AG09309 (cell line): Measurements from ENCODE around the gene LDB2.

Experiments
- DNase-seq: peaks from one replicate; pipeline ENCODE4 v3.0.0-alpha.2; 2010; ENCODE audit warnings: low read depth
- H3K4me3 ChIP-seq: 2 replicates; pipeline ENCODE4 v1.5.1; 2011; ENCODE audit warnings: mild to moderate bottlenecking, low read depth, low read length, moderate library complexity; ENCODE audit not compliant: control insufficient read depth
- TF ChIP-seq, protein P1 (sequence below): IDR thresholded peaks from 2 replicates; pipeline ENCODE4 v1.5.1; 2011; ENCODE audit warnings: mild to moderate bottlenecking, low read depth, low read length, inconsistent platforms; ENCODE audit not compliant: insufficient read depth, control insufficient read depth; ENCODE audit errors: missing control alignments

The LDB2 gene

DNA sequence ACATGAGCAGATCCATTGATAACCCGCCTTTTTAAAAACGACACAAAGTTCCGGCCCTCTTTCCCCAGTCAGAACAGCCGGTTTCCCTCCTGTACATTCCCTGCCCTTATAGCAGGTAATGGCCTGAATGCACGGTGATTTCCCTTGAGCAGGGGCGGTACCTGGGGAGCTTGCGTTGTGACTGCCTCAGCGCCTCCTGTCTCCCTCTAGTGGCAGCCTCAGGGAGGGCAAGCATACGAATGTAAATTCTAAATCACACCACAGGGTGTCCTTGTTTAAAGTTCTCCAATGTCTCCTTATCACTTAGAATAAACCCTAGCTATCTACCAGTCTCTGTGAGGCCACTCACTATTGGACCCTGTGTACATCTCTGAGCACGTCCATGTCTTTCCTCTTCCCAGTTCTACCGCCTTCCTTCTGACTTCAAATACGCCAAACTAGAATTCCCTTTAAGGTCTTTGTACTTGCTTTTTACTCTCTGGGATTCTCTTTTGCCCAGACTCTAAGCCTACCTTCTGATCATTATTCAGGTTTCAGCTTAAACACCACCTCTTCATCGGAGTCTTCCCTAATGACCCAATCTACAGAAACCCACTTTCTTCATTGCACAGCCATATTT, 18.4 kb upstream of the LDB2 start:
- no peak for DNase-seq
- H3K4me3 ChIP-seq: no peak overlapping the region
- TF ChIP-seq, protein P1, sequence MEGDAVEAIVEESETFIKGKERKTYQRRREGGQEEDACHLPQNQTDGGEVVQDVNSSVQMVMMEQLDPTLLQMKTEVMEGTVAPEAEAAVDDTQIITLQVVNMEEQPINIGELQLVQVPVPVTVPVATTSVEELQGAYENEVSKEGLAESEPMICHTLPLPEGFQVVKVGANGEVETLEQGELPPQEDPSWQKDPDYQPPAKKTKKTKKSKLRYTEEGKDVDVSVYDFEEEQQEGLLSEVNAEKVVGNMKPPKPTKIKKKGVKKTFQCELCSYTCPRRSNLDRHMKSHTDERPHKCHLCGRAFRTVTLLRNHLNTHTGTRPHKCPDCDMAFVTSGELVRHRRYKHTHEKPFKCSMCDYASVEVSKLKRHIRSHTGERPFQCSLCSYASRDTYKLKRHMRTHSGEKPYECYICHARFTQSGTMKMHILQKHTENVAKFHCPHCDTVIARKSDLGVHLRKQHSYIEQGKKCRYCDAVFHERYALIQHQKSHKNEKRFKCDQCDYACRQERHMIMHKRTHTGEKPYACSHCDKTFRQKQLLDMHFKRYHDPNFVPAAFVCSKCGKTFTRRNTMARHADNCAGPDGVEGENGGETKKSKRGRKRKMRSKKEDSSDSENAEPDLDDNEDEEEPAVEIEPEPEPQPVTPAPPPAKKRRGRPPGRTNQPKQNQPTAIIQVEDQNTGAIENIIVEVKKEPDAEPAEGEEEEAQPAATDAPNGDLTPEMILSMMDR: peak; percentile 67

DNA sequence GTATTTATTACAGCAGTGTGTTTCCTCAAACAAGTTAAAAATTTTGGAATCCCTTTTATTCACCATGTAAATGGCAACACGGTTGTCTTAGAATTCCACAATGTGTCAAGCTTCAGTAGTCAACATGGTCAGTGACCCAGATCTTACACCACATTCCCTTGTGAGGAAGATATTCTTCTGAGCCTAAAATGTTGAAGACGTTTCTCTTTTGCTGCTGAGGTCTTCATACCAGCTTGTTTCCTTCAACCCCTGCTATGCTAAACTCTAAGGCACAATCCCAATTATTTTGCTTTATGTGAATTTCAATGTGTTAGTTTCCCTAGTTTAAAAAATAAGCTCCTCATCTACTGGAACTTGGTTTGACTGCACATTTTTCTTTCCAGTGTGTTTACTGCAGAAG, 17.6 kb upstream of the LDB2 start:
- TF ChIP-seq, protein P1: no peak
- no peak for DNase-seq
- H3K4me3 ChIP-seq: no peak overlapping the region

DNA sequence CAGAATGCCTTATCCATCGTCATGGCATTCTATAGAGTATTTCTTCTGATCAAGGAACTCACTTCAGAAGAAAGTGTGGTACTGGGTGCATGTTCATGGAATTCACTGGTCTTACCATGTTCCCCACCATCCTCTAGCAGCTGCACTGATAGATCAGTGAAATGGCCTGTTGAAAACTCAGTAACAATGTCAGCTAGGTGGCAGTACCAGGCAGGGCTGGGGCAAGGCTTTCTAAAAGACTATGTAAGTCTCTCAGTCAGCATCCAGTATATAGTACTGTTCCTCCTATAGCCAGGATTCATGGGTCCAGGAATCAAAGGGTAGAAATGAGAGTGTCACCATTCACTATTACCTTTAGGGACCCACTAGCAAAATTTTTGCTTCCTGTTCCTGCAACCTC, 15.8 kb upstream of the LDB2 start:
- H3K4me3 ChIP-seq: no peak overlapping the region
- DNase-seq: no peak
- TF ChIP-seq, protein P1: peak; percentile 77

DNA sequence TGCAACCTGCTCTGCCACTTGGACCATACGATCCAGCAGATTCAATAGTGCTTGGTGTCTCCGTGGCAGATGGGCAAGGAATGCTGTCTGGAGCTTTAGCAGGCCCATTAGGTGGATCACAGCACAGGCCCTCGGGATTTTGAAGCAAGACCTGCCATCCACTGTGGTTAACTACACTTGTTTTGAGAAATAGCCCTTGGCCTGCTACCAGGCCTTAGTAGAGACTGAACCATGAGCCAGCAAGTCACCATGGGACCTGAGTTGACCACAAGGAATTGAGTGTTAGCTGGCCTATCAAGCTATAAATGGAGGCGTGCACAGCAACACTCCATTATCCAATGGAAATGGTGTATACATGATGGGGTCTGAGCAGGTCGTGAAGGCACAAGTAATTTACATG, 14.5 kb upstream of the LDB2 start:
- H3K4me3 ChIP-seq: no peak overlapping the region
- TF ChIP-seq, protein P1: no peak
- DNase-seq: no peak

DNA sequence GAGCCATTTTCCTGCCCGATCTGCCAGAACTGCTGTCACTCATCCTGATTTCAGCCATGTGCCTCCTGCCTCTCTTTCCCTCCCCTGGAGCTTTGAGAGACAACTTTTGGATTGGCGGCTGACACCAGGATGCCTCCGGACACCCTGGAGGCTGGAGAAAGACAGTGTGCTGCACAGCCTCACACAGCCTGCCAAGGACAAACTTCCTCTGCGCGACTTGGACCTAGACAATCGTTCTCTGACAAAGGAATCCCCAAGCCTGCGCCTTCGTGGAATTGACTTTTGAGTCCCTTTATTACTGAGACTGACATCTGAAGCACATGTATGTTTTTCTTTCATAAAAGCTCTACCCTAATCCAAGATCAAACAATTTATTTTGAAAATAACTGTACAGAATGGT, 10.8 kb upstream of the LDB2 start:
- no peak for DNase-seq
- no peak overlapping the region for H3K4me3 ChIP-seq
- TF ChIP-seq, protein P1: no peak

DNA sequence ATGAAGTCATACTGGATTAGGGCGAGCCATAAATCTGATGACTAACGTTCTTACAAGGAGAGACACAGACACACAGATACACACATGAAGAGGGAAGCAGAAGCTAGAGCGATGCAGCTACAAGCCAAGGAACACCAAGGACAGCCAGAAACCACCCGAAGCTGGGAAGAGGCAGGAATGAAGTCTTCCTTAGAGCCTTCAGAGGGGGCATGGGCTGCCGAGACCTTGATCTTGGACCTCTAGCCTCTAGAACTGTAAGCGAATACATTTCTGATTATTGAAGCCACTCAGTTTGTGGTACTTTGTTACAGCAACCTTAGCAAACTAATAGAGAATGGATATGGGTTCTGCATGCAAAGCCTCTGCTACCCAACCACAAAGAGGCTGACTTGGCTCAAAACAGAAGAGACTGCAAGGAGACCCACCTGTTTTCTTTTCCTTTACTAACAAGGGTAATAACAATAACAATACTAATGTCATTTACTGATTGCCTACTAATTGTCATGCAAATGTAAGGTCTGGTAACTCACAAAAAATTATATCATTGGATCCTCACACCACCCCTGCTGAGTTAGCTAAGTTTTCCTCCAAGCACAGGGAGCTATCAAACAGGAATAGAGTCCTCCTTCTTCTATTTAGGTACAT, 10.1 kb upstream of the LDB2 start:
- TF ChIP-seq, protein P1: no peak
- no peak overlapping the region for H3K4me3 ChIP-seq
- DNase-seq: no peak

DNA sequence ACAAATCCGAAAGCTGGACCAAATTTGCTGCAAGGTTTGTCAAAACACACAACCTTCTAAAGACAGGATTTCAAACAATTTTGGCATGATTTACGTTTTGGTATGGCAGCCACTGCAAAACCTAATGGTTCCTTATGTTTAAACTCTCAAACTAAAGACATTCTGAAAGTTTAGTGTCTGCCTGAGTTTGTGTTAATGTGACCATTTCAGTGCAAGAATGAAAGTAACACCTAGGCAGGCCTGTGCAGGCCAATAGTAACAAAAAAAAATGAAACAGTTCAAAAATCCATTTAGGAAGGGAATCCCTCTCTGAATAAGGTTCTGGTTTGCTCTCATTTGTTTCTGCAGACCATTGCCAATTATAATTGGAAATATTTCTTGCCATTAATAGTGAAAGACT, 1.9 kb upstream of the LDB2 start:
- no peak for DNase-seq
- H3K4me3 ChIP-seq: no peak overlapping the region
- TF ChIP-seq, protein P1: no peak
